Cardiac fibroblast (primary cell): Measurements from ENCODE around the gene MAP4K4.
"Not testable (repeated sequence)": the region's sequence is repeated elsewhere in the genome, so short reads cannot be mapped to it uniquely, and the experiment has no call there.

Source experiments
- DNase-seq, 2 donors: peaks; one replicate each; pipeline versions ENCODE4 v3.0.0 to v3.0.0-alpha.2; 2010; ENCODE audit warnings: low read depth in 2 of 2
- H3K4me3 ChIP-seq, 2 donors: replicated peaks in 1 of 2; 1 replicate in 1 of 2; 2 replicates in 1 of 2; pipeline ENCODE4 v1.5.1; 2011; ENCODE audit warnings: low read depth in 2 of 2, low read length in 2 of 2, mild to moderate bottlenecking in 2 of 2, moderate library complexity in 1 of 2
- TF ChIP-seq, protein P1 (sequence below): IDR thresholded peaks from one replicate; pipeline ENCODE4 v1.5.1; 2011; ENCODE audit warnings: low read depth, mild to moderate bottlenecking, low read length, inconsistent platforms

MAP4K4 gene

GRCh38 chr2:101771227-101771902, 73.9 kb downstream of the MAP4K4 start:
- no peak overlapping the region for H3K4me3 ChIP-seq
- DNase-seq: peak in 1 of 2 donors; percentile 31
- TF ChIP-seq, protein P1, sequence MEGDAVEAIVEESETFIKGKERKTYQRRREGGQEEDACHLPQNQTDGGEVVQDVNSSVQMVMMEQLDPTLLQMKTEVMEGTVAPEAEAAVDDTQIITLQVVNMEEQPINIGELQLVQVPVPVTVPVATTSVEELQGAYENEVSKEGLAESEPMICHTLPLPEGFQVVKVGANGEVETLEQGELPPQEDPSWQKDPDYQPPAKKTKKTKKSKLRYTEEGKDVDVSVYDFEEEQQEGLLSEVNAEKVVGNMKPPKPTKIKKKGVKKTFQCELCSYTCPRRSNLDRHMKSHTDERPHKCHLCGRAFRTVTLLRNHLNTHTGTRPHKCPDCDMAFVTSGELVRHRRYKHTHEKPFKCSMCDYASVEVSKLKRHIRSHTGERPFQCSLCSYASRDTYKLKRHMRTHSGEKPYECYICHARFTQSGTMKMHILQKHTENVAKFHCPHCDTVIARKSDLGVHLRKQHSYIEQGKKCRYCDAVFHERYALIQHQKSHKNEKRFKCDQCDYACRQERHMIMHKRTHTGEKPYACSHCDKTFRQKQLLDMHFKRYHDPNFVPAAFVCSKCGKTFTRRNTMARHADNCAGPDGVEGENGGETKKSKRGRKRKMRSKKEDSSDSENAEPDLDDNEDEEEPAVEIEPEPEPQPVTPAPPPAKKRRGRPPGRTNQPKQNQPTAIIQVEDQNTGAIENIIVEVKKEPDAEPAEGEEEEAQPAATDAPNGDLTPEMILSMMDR: no peak

- TF ChIP-seq, protein P1: no peak
- no peak for DNase-seq
- no peak overlapping the region for H3K4me3 ChIP-seq
Observed at GRCh38 chr2:101771910-101772321, 74.4 kb downstream of the MAP4K4 start.

- TF ChIP-seq, protein P1: no peak
- no peak for DNase-seq
- H3K4me3 ChIP-seq: no peak overlapping the region
Observed at GRCh38 chr2:101773137-101773536, 75.6 kb downstream of the MAP4K4 start.

DNA sequence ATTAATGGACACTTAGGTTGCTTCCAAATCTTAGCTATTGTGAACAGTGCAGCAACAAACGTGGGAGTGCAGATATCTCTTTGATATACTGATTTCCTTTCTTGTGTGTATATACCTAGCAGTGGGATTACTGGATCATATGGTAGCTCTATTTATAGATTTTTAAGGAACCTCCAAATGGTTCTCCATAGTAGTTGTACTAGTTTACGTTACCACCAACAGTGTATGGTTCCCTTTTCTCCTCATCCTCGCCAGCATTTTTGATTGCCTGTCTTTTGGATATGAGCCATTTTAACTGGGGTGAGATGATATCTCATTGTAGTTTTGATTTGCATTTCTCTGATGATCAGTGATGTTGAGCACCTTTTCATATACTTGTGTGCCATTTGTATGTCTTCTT, 76.5 kb downstream of the MAP4K4 start:
- not testable (repeated sequence) for DNase-seq, H3K4me3 ChIP-seq

DNA sequence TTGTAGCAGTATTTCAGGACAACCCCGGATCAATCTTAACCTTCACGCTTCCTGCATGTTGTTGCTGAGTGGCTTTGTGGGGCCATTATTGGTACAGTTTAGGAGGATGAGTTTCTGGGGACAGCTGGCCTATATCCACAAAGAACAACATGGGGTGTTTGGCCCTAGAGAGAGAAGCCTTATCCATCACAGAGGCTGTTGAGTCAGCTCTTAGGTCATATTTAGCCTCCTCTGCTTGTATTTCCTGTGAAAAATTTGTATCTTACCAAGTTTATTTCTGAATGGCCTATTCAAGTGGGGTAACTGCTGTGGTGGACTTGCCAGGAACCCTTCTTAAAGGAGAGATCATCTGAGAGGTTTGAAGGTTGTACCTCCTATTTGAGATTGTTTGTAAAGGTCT, 77.6 kb downstream of the MAP4K4 start:
- TF ChIP-seq, protein P1: no peak
- no peak overlapping the region for H3K4me3 ChIP-seq
- DNase-seq: peak in 1 of 2 donors; percentile 61

GRCh38 chr2:101775636-101776035, 78.1 kb downstream of the MAP4K4 start:
- no peak overlapping the region for H3K4me3 ChIP-seq
- TF ChIP-seq, protein P1: no peak
- no peak for DNase-seq

DNA sequence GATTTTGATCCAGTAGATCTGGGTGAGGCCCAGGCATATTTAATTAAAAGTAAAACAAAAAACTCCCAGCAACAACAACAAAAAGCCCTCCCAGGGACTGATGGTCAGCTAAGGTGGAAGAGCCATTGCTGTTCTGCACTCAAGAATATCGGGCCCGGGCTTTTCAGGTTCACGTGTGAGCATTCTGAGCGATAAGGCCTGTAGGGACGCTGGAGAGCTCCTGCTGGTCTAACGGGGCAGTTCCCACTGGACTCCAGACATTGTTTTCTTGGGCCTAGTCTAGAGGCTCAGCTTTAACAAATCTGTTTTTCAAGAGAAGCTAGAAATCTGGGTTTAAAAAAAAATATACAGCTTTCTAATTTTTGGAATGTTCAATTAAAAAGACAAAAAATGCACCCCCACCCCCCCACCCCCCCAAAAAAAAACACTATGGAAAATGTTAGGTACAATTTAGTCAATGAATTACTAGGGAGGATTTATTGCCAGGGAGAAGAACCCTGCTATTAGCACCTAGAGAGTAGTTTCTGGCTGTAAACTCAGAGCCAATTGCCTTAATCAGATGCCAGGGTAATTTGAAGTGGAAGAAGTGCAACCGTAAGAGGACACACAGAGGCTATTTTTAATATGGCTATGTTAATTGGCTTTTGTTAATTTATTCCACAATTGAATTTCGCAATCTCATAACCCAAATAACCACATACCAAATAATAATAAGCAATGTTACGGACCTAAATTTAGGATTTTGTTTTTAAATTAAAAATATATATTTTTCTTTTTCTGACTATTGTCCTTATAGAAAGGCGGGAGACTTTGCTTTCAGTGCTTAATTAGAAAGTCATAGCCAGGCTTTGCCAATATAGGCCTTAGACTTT, 78.9 kb downstream of the MAP4K4 start:
- TF ChIP-seq, protein P1: peak; percentile 66

More for the DNA sequence above, 78.9 kb downstream of the MAP4K4 start:
- no peak overlapping the region for H3K4me3 ChIP-seq
- DNase-seq: peak in 1 of 2 donors; percentile 56
